Dermis blood vessel endothelial cell (primary cell): ENCODE results near the gene USP24. TPM values are rescaled to one million over a fixed set of nuclear protein-coding genes. Genes with fewer than 3 reads are reported as not detected.
"Not testable (repeated sequence)": the region's sequence is repeated elsewhere in the genome, so short reads cannot be mapped to it uniquely, and the experiment has no call there.

Experiments used
- DNase-seq: peaks from one replicate; pipeline ENCODE4 v3.0.0; 2010
- total RNA-seq: library from RNA; depleted of rRNA; stranded (reverse); fragments of >200 nt; gene quantifications from 2 replicates; pipeline ENCODE4 v1.2.3, GENCODE V29; 2014

USP24 gene
- 57.9 and 81.3 TPM in 2 replicates for total RNA-seq

GRCh38 chr1:55215194-55216021, at the start of gene USP24:
Gene USP24, minus strand, starts transcription at chr1:55215364. Its CDS starts 251 bp downstream, at chr1:55215113.
- peak; percentile 72 for DNase-seq

- no peak for DNase-seq
These were observed 47.7 kb upstream of the USP24 start for GRCh38 chr1:55262822-55263221.

GRCh38 chr1:55259911-55260609, 44.9 kb upstream of the USP24 start:
- no peak for DNase-seq

GRCh38 chr1:55257958-55258357, 42.8 kb upstream of the USP24 start:
- no peak for DNase-seq

GRCh38 chr1:55255901-55256300, 40.7 kb upstream of the USP24 start:
- no peak for DNase-seq

GRCh38 chr1:55252942-55253589, 37.9 kb upstream of the USP24 start:
- DNase-seq: no peak

GRCh38 chr1:55250399-55251075, 35.4 kb upstream of the USP24 start:
- no peak for DNase-seq

GRCh38 chr1:55249646-55250398, 34.7 kb upstream of the USP24 start:
- DNase-seq: no peak

- no peak for DNase-seq
These were observed 31.7 kb upstream of the USP24 start for GRCh38 chr1:55246896-55247295.

GRCh38 chr1:55246331-55246730, 31.2 kb upstream of the USP24 start:
- no peak for DNase-seq

- no peak for DNase-seq
These were observed 30.6 kb upstream of the USP24 start for GRCh38 chr1:55245781-55246180.

GRCh38 chr1:55244476-55245099, 29.4 kb upstream of the USP24 start:
- DNase-seq: no peak

- DNase-seq: no peak
These were observed 28.5 kb upstream of the USP24 start for GRCh38 chr1:55243655-55244054.

GRCh38 chr1:55239548-55239947, 24.4 kb upstream of the USP24 start:
- DNase-seq: no peak

- DNase-seq: peak; percentile 64
These were observed 20.6 kb upstream of the USP24 start for GRCh38 chr1:55235722-55236121.

GRCh38 chr1:55234016-55234415, 18.9 kb upstream of the USP24 start:
- DNase-seq: no peak

- no peak for DNase-seq
These were observed 18.1 kb upstream of the USP24 start for GRCh38 chr1:55233145-55233777.

- DNase-seq: no peak
These were observed 17.4 kb upstream of the USP24 start for GRCh38 chr1:55232448-55233144.

- DNase-seq: no peak
These were observed 16.6 kb upstream of the USP24 start for GRCh38 chr1:55231745-55232144.

GRCh38 chr1:55230659-55231058, 15.5 kb upstream of the USP24 start:
- DNase-seq: no peak

- DNase-seq: not testable (repeated sequence)
These were observed 14.6 kb upstream of the USP24 start for GRCh38 chr1:55229726-55230125.
